ENCODE data around the gene NEUROD2. TPM values are rescaled to one million over a fixed set of nuclear protein-coding genes. Genes with fewer than 3 reads are reported as not detected.

NEUROD2 gene
- total RNA-seq, 1 experiment from 2014 or later, result not detected

- H3K36me3 ChIP-seq (ENCODE audit: control insufficient read depth, insufficient read depth, low read length), result no peaks in the 10 kb centered on the region
- DNase-seq, result no peak
- no peaks in the 10 kb centered on the region for H3K27me3 ChIP-seq (replicated peaks; ENCODE audit: control insufficient read depth, insufficient read depth, low read length)
- H3K4me1 ChIP-seq, result no peaks in the 10 kb centered on the region
- H3K27ac Mint-ChIP-seq (ENCODE audit: unreplicated experiment), result no peak overlapping the region
- H3K4me3 Mint-ChIP-seq (ENCODE audit: unreplicated experiment), result no peak overlapping the region
- ChIA-PET POLR2A (no interaction called here), CTCF (interaction anchor here (1.0 to 1.3 kb wide), 2 partner anchors 41 to 43 kb away, joined by 3 read pairs; no protein-coding TSS in a partner anchor)
- peaks cover 7% of the 10 kb centered on the region for H3K27me3 Mint-ChIP-seq (ENCODE audit: insufficient read depth, unreplicated experiment)
- no peaks in the 10 kb centered on the region for H3K4me1 Mint-ChIP-seq (ENCODE audit: low read depth, unreplicated experiment)
- no peak overlapping the region for H3K4me3 ChIP-seq (ENCODE audit: low read depth, low read length)
- intact Hi-C loops (cut with micrococcal nuclease; ENCODE audit: unreplicated experiment), result no loop called here
- TF ChIP-seq CTCF (IDR thresholded peaks at IDR 0.05; ENCODE audit: insufficient read depth in 1 of 2, low read depth in 1 of 2, low read length in 1 of 2, severe bottlenecking in 1 of 2, unreplicated experiment in 1 of 2), result no peak
- no peaks in the 10 kb centered on the region for H3K9me3 ChIP-seq
- peaks cover 4% of the 10 kb centered on the region for H3K36me3 Mint-ChIP-seq (ENCODE audit: insufficient read depth, unreplicated experiment)
- no TSS peak for BruUV-seq (replicated peaks)
- H3K9me3 Mint-ChIP-seq (ENCODE audit: unreplicated experiment), result no peaks in the 10 kb centered on the region
Measured at GRCh38 chr17:39580082-39580468, 27.6 kb downstream of the NEUROD2 start.

GRCh38 chr17:39579318-39580081, 28.2 kb downstream of the NEUROD2 start:
- Mint-ChIP-seq H3K36me3 (ENCODE audit: insufficient read depth, unreplicated experiment) (peaks cover 1% of the 10 kb centered on the region), H3K9me3 (ENCODE audit: unreplicated experiment) (no peaks in the 10 kb centered on the region), H3K4me1 (ENCODE audit: low read depth, unreplicated experiment) (no peaks in the 10 kb centered on the region), H3K27me3 (ENCODE audit: insufficient read depth, unreplicated experiment) (peaks cover 7% of the 10 kb centered on the region), H3K27ac (ENCODE audit: unreplicated experiment) (no peak overlapping the region), H3K4me3 (ENCODE audit: unreplicated experiment) (no peak overlapping the region)
- Histone ChIP-seq H3K36me3 (ENCODE audit: control insufficient read depth, insufficient read depth, low read length) (no peaks in the 10 kb centered on the region), H3K27me3 (replicated peaks; ENCODE audit: control insufficient read depth, insufficient read depth, low read length) (no peaks in the 10 kb centered on the region), H3K9me3 (no peaks in the 10 kb centered on the region), H3K4me1 (no peaks in the 10 kb centered on the region), H3K4me3 (ENCODE audit: low read depth, low read length) (no peak overlapping the region)
- TF ChIP-seq CTCF (IDR thresholded peaks at IDR 0.05; ENCODE audit: insufficient read depth in 1 of 2, low read depth in 1 of 2, low read length in 1 of 2, severe bottlenecking in 1 of 2, unreplicated experiment in 1 of 2), result no peak
- intact Hi-C loops (cut with micrococcal nuclease; ENCODE audit: unreplicated experiment), result no loop called here
- POLR2A ChIA-PET, result no interaction called here
- no peak for DNase-seq
- no TSS peak for BruUV-seq (replicated peaks)
- CTCF ChIA-PET, result interaction anchor here (0.6 to 1.3 kb wide), 3 partner anchors 36 to 44 kb away, joined by 3 to 4 read pairs (median 3); no protein-coding TSS in a partner anchor

- ChIA-PET POLR2A (no interaction called here), CTCF (interaction anchor here (0.6 to 1.5 kb wide), 2 partner anchors 30 to 43 kb away, joined by 3 to 5 read pairs; no protein-coding TSS in a partner anchor)
- BruUV-seq (replicated peaks), result no TSS peak
- Mint-ChIP-seq H3K4me1 (ENCODE audit: low read depth, unreplicated experiment) (no peaks in the 10 kb centered on the region), H3K27me3 (ENCODE audit: insufficient read depth, unreplicated experiment) (no peaks in the 10 kb centered on the region), H3K27ac (ENCODE audit: unreplicated experiment) (no peak overlapping the region), H3K4me3 (ENCODE audit: unreplicated experiment) (no peak overlapping the region), H3K9me3 (ENCODE audit: unreplicated experiment) (no peaks in the 10 kb centered on the region), H3K36me3 (ENCODE audit: insufficient read depth, unreplicated experiment) (no peaks in the 10 kb centered on the region)
- no peaks in the 10 kb centered on the region for H3K27me3 ChIP-seq (replicated peaks; ENCODE audit: control insufficient read depth, insufficient read depth, low read length)
- no peak for DNase-seq
- H3K4me1 ChIP-seq, result peaks cover 4% of the 10 kb centered on the region; the same call in 1 of the 2 replicates
- no peak overlapping the region for H3K4me3 ChIP-seq (ENCODE audit: low read depth, low read length)
- no peak for TF ChIP-seq CTCF (IDR thresholded peaks at IDR 0.05; ENCODE audit: insufficient read depth in 1 of 2, low read depth in 1 of 2, low read length in 1 of 2, severe bottlenecking in 1 of 2, unreplicated experiment in 1 of 2)
- H3K36me3 ChIP-seq (ENCODE audit: control insufficient read depth, insufficient read depth, low read length), result no peaks in the 10 kb centered on the region
- intact Hi-C loops (cut with micrococcal nuclease; ENCODE audit: unreplicated experiment), result no loop called here
- H3K9me3 ChIP-seq, result no peaks in the 10 kb centered on the region
Measured at GRCh38 chr17:39578272-39578671, 29.4 kb downstream of the NEUROD2 start.
